ENCODE results near the gene HEG1.

HEG1 gene

GRCh38 chr3:125054449-125055329 is 1.1 kb downstream of the HEG1 start:
- no peak for DNase-seq (ENCODE audit: insufficient read length)
- TF ChIP-seq POLR2A (IDR thresholded peaks at IDR 0.05; ENCODE audit: low read depth, low read length) (no peak), TAF1 (IDR thresholded peaks at IDR 0.05; ENCODE audit: borderline replicate concordance, low read depth, low read length) (no peak), POLR2AphosphoS5 (IDR thresholded peaks at IDR 0.05; ENCODE audit: low read depth, low read length) (peak; percentile 20; the same call in 1 of the 2 replicates)
- peak; percentile 75 for FAIRE-seq

GRCh38 chr3:125054062-125054448 is 1.7 kb downstream of the HEG1 start:
- DNase-seq (ENCODE audit: insufficient read length) (no peak), FAIRE-seq (peak; percentile 79)
- TF ChIP-seq TAF1 (IDR thresholded peaks at IDR 0.05; ENCODE audit: borderline replicate concordance, low read depth, low read length) (no peak), POLR2A (IDR thresholded peaks at IDR 0.05; ENCODE audit: low read depth, low read length) (no peak), POLR2AphosphoS5 (IDR thresholded peaks at IDR 0.05; ENCODE audit: low read depth, low read length) (no peak)

- no peak for FAIRE-seq
- DNase-seq (ENCODE audit: insufficient read length) = no peak
- no peak for TF ChIP-seq POLR2A (IDR thresholded peaks at IDR 0.05; ENCODE audit: low read depth, low read length)
- no peak for TF ChIP-seq POLR2AphosphoS5 (IDR thresholded peaks at IDR 0.05; ENCODE audit: low read depth, low read length)
- no peak for TF ChIP-seq TAF1 (IDR thresholded peaks at IDR 0.05; ENCODE audit: borderline replicate concordance, low read depth, low read length)
These were observed 2.5 kb downstream of the HEG1 start for GRCh38 chr3:125053304-125053699.

- TF ChIP-seq TAF1 (IDR thresholded peaks at IDR 0.05; ENCODE audit: borderline replicate concordance, low read depth, low read length) (no peak), POLR2A (IDR thresholded peaks at IDR 0.05; ENCODE audit: low read depth, low read length) (no peak), POLR2AphosphoS5 (IDR thresholded peaks at IDR 0.05; ENCODE audit: low read depth, low read length) (no peak)
- FAIRE-seq (peak; percentile 42), DNase-seq (ENCODE audit: insufficient read length) (no peak)
These were observed 3.0 kb downstream of the HEG1 start for GRCh38 chr3:125052624-125053303.

GRCh38 chr3:125051715-125052581 is 3.8 kb downstream of the HEG1 start:
- no peak for TF ChIP-seq POLR2A (IDR thresholded peaks at IDR 0.05; ENCODE audit: low read depth, low read length)
- TF ChIP-seq POLR2AphosphoS5 (IDR thresholded peaks at IDR 0.05; ENCODE audit: low read depth, low read length) = no peak
- TF ChIP-seq TAF1 (IDR thresholded peaks at IDR 0.05; ENCODE audit: borderline replicate concordance, low read depth, low read length) = no peak
- FAIRE-seq = peak; percentile 82
- DNase-seq (ENCODE audit: insufficient read length) = peak; percentile 29

GRCh38 chr3:125051205-125051604 is 4.6 kb downstream of the HEG1 start:
- DNase-seq (ENCODE audit: insufficient read length) = no peak
- no peak for FAIRE-seq
- no peak for TF ChIP-seq POLR2AphosphoS5 (IDR thresholded peaks at IDR 0.05; ENCODE audit: low read depth, low read length)
- TF ChIP-seq POLR2A (IDR thresholded peaks at IDR 0.05; ENCODE audit: low read depth, low read length) = no peak
- no peak for TF ChIP-seq TAF1 (IDR thresholded peaks at IDR 0.05; ENCODE audit: borderline replicate concordance, low read depth, low read length)

GRCh38 chr3:125050488-125051090 is 5.2 kb downstream of the HEG1 start:
- FAIRE-seq = peak; percentile 24

GRCh38 chr3:125048282-125048681 is 7.5 kb downstream of the HEG1 start:
- DNase-seq (ENCODE audit: insufficient read length) (no peak), FAIRE-seq (no peak)
- no peak for TF ChIP-seq POLR2AphosphoS5 (IDR thresholded peaks at IDR 0.05; ENCODE audit: low read depth, low read length)
- no peak for TF ChIP-seq TAF1 (IDR thresholded peaks at IDR 0.05; ENCODE audit: borderline replicate concordance, low read depth, low read length)
- TF ChIP-seq POLR2A (IDR thresholded peaks at IDR 0.05; ENCODE audit: low read depth, low read length) = no peak

More at GRCh38 chr3:125050488-125051090, 5.2 kb downstream of the HEG1 start:
- no peak for TF ChIP-seq TAF1 (IDR thresholded peaks at IDR 0.05; ENCODE audit: borderline replicate concordance, low read depth, low read length)
- no peak for TF ChIP-seq POLR2A (IDR thresholded peaks at IDR 0.05; ENCODE audit: low read depth, low read length)
- no peak for TF ChIP-seq POLR2AphosphoS5 (IDR thresholded peaks at IDR 0.05; ENCODE audit: low read depth, low read length)
- no peak for DNase-seq (ENCODE audit: insufficient read length)

- DNase-seq (ENCODE audit: insufficient read length) (no peak), FAIRE-seq (no peak)
- no peak for TF ChIP-seq POLR2A (IDR thresholded peaks at IDR 0.05; ENCODE audit: low read depth, low read length)
- no peak for TF ChIP-seq TAF1 (IDR thresholded peaks at IDR 0.05; ENCODE audit: borderline replicate concordance, low read depth, low read length)
- TF ChIP-seq POLR2AphosphoS5 (IDR thresholded peaks at IDR 0.05; ENCODE audit: low read depth, low read length) = no peak
These were observed 9.8 kb downstream of the HEG1 start for GRCh38 chr3:125045965-125046364.

GRCh38 chr3:125045194-125045593 is 10.6 kb downstream of the HEG1 start:
- TF ChIP-seq TAF1 (IDR thresholded peaks at IDR 0.05; ENCODE audit: borderline replicate concordance, low read depth, low read length) = no peak
- no peak for TF ChIP-seq POLR2AphosphoS5 (IDR thresholded peaks at IDR 0.05; ENCODE audit: low read depth, low read length)
- no peak for TF ChIP-seq POLR2A (IDR thresholded peaks at IDR 0.05; ENCODE audit: low read depth, low read length)
- no peak for FAIRE-seq
- no peak for DNase-seq (ENCODE audit: insufficient read length)
